Activated CD4-positive, alpha-beta T cell treated with anti-CD3 and anti-CD28 coated beads, Interleukin-2, amount 10 ng/mL, durations not matched to agents 24 days and 14 days (primary cell): Measurements from ENCODE around the gene FCAMR. TPM values are rescaled to one million over a fixed set of nuclear protein-coding genes. Genes with fewer than 3 reads are reported as not detected.

Source experiments
- DNase-seq: peaks from one replicate; pipeline ENCODE4 v3.0.0; 2022
- H3K27ac Mint-ChIP-seq: one replicate; pipeline ENCODE4 v1.8.0; 2022; ENCODE audit warnings: mild to moderate bottlenecking, mixed read lengths
- H3K27me3 Mint-ChIP-seq: one replicate; pipeline ENCODE4 v1.8.0; 2022; ENCODE audit warnings: mixed read lengths
- H3K36me3 Mint-ChIP-seq: one replicate; pipeline ENCODE4 v1.8.0; 2022; ENCODE audit warnings: low read depth, mild to moderate bottlenecking, mixed read lengths
- H3K4me1 Mint-ChIP-seq: one replicate; pipeline ENCODE4 v1.8.0; 2021; ENCODE audit warnings: mixed read lengths
- H3K4me3 Mint-ChIP-seq: one replicate; pipeline ENCODE4 v1.8.0; 2022; ENCODE audit warnings: mild to moderate bottlenecking, moderate library complexity, mixed read lengths
- H3K9me3 Mint-ChIP-seq: one replicate; pipeline ENCODE4 v1.8.0; 2021; ENCODE audit warnings: mixed read lengths
- intact Hi-C: fragments of 100-400 bp; cut with micrococcal nuclease; formaldehyde crosslinking; loops from one replicate; pipeline ENCODE4 v1.15.1; 2023
- total RNA-seq: library from RNA; stranded (reverse); gene quantifications from 2 replicates; pipeline ENCODE4 v1.2.3, GENCODE V29; 2022

The FCAMR gene
- total RNA-seq, 1 donor from 2014 or later: not detected

DNA sequence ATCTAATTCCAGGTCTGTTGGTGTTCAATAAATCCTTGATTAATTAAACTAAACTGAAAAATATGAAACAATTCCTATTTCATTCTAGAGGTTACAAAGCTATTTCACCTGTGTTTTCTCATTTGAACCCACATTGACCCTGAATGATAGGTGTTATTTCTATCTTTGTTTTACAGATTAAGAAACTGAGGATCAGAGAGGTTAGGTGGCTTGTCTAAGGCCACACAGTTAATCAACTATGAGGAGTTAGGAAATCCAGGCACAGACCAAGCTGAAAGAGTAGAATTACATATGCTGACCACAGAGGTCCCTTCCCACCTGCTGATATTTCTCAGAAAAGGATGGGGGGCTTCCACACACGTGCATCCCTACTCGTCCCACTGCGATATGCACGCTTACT, 24.5 kb downstream of the FCAMR start:
- DNase-seq: no peak
- H3K27ac Mint-ChIP-seq: no peak overlapping the region
- peaks cover 5% of the 10 kb centered on the region for H3K9me3 Mint-ChIP-seq
- no peak overlapping the region for H3K4me3 Mint-ChIP-seq
- no peaks in the 10 kb centered on the region for H3K4me1 Mint-ChIP-seq
- intact Hi-C loops: no loop called here
- peaks cover 32% of the 10 kb centered on the region for H3K27me3 Mint-ChIP-seq
- H3K36me3 Mint-ChIP-seq: no peaks in the 10 kb centered on the region

- no peak overlapping the region for H3K4me3 Mint-ChIP-seq
- no peak for DNase-seq
- intact Hi-C loops: no loop called here
- H3K27ac Mint-ChIP-seq: no peak overlapping the region
- no peaks in the 10 kb centered on the region for H3K9me3 Mint-ChIP-seq
- peaks cover 32% of the 10 kb centered on the region for H3K27me3 Mint-ChIP-seq
- no peaks in the 10 kb centered on the region for H3K36me3 Mint-ChIP-seq
- no peaks in the 10 kb centered on the region for H3K4me1 Mint-ChIP-seq
These were observed 25.6 kb downstream of the FCAMR start for GRCh38 chr1:206944703-206945102.

DNA sequence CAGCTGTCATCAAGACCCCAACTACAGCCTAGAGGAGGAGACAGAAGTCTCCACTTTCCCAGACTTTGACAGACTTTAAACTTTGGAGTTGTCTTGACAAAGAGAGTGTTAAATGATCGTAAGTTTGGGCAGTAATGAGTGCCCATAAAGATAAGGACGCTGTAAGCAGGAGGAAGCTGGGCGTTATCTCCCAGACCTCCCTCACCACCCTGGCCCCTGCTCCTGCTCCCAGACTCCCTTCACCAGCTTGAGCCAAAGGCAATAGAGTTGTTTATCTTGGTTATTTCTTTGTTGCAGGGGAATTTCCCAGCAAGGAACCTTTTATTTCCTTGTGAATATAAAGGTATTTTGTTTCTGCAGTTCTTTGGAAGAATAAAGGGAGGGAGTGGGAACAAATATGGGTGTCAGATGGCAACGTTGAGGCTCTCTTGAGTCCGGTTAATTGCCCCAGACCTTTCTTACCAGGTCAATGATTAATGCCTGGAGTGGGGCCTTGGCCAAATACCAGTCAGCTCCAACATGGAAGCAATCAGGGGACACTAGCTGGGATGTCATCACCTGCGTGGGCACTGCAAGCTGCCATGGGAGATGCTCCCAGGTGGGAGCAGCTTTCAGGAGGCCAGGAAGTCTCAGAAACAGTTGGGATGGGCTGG, 28.4 kb downstream of the FCAMR start:
- Mint-ChIP-seq H3K4me1 (no peaks in the 10 kb centered on the region), H3K27ac (no peak overlapping the region), H3K36me3 (no peaks in the 10 kb centered on the region), H3K4me3 (no peak overlapping the region), H3K27me3 (peaks cover 26% of the 10 kb centered on the region), H3K9me3 (no peaks in the 10 kb centered on the region)
- DNase-seq: no peak
- intact Hi-C loops: no loop called here

GRCh38 chr1:206940588-206940936, 29.7 kb downstream of the FCAMR start:
- DNase-seq: no peak
- Mint-ChIP-seq H3K4me3 (no peak overlapping the region), H3K27me3 (peaks cover 22% of the 10 kb centered on the region), H3K4me1 (no peaks in the 10 kb centered on the region), H3K9me3 (no peaks in the 10 kb centered on the region), H3K36me3 (no peaks in the 10 kb centered on the region), H3K27ac (no peak overlapping the region)
- intact Hi-C loops: no loop called here

GRCh38 chr1:206939841-206940587, 30.2 kb downstream of the FCAMR start:
- no peaks in the 10 kb centered on the region for H3K36me3 Mint-ChIP-seq
- DNase-seq: no peak
- no peak overlapping the region for H3K27ac Mint-ChIP-seq
- no peaks in the 10 kb centered on the region for H3K4me1 Mint-ChIP-seq
- H3K4me3 Mint-ChIP-seq: no peak overlapping the region
- no peaks in the 10 kb centered on the region for H3K9me3 Mint-ChIP-seq
- H3K27me3 Mint-ChIP-seq: peaks cover 17% of the 10 kb centered on the region
- intact Hi-C loops: no loop called here

GRCh38 chr1:206939131-206939530, 31.1 kb downstream of the FCAMR start:
- intact Hi-C loops: no loop called here
- Mint-ChIP-seq H3K4me3 (no peak overlapping the region), H3K27me3 (peaks cover 11% of the 10 kb centered on the region), H3K9me3 (no peaks in the 10 kb centered on the region), H3K4me1 (no peaks in the 10 kb centered on the region), H3K27ac (no peak overlapping the region), H3K36me3 (no peaks in the 10 kb centered on the region)
- DNase-seq: no peak

DNA sequence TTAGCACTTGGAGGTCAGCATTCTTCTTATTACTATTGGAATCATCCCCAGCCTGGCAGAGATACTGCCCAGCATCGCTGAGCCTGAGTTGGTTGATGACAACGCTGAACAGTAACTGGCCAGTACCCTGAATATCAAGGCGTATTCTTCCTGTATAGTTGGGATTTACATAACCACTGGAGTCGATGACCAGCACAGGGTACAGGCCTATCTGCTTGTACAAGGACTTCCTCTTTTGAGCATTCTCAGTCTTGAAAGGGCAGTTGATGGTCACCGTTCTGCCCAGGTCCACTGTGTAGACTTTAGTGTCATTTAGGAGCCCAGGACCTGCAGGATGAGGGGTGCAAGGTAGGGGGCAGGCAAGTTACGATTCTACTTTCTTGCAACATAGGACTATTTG, 32.8 kb downstream of the FCAMR start:
- no peak for DNase-seq
- Mint-ChIP-seq H3K36me3 (no peaks in the 10 kb centered on the region), H3K4me3 (no peak overlapping the region), H3K27ac (no peak overlapping the region), H3K9me3 (no peaks in the 10 kb centered on the region), H3K4me1 (no peaks in the 10 kb centered on the region), H3K27me3 (peaks cover 3% of the 10 kb centered on the region)
- intact Hi-C loops: no loop called here

DNA sequence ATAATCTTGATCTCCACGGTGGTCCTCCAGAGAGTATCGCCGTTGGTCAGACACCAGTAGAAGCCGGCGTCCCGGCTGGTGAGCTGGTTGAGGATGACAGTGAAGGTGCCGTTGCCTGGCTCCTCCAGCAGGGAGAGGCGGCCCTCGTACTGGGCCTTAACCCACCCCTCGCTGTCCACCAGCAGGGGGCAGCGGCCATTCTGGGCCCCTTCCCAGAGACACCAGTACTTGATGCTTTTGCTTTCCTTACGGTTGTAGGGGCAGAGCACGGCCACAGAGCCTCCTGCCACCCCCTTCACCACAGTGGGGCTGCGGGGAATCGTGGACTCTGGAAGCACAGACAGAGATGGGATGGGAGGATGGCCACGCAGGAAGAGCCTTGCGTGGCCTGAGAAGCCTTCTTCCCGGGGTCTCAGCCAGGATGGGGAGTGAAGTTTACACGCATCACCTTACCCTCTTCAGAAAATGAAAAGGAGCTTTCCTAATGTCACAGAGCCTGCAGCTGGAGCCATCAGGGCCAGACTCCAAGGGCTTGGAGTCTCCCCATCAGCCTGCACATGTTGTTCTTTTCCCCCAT, 34.7 kb downstream of the FCAMR start:
- intact Hi-C loops: loop anchor here (1.0 kb wide), 1 partner anchor 47 kb away; no protein-coding TSS in a partner anchor
- Mint-ChIP-seq H3K4me3 (no peak overlapping the region), H3K27me3 (peaks cover 1% of the 10 kb centered on the region), H3K9me3 (no peaks in the 10 kb centered on the region), H3K36me3 (no peaks in the 10 kb centered on the region), H3K4me1 (peaks cover 2% of the 10 kb centered on the region), H3K27ac (no peak overlapping the region)
- DNase-seq: peak; percentile 85

- H3K4me1 Mint-ChIP-seq: peaks cover 9% of the 10 kb centered on the region
- H3K27me3 Mint-ChIP-seq: peaks cover 1% of the 10 kb centered on the region
- no peaks in the 10 kb centered on the region for H3K36me3 Mint-ChIP-seq
- H3K27ac Mint-ChIP-seq: no peak overlapping the region
- peak; percentile 90 for DNase-seq
- no peaks in the 10 kb centered on the region for H3K9me3 Mint-ChIP-seq
- intact Hi-C loops: no loop called here
- no peak overlapping the region for H3K4me3 Mint-ChIP-seq
These were observed 36.8 kb downstream of the FCAMR start for GRCh38 chr1:206933333-206933945.

DNA sequence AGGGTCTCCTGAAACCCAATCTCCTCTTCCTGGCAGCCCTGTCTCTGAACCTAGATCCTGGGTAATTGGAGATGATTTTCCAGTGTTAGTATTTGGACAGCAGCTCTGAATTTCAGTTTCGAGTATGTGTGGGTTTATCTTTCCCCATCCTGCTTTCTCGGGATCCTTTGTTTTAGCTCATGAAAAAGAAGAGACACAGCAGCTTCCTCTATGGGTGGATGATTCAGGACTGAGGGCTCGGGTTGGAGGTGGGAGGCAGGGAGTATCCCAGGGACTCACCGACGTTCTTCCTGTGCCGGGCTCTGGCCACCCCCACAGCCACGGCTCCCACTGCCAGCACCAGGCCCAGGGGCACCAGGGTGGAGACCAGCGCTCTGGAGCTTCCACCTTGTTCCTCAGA, 38.1 kb downstream of the FCAMR start:
- Mint-ChIP-seq H3K27me3 (peaks cover 1% of the 10 kb centered on the region), H3K4me1 (peaks cover 9% of the 10 kb centered on the region), H3K36me3 (no peaks in the 10 kb centered on the region), H3K27ac (no peak overlapping the region), H3K4me3 (no peak overlapping the region), H3K9me3 (no peaks in the 10 kb centered on the region)
- no peak for DNase-seq
- intact Hi-C loops: no loop called here

DNA sequence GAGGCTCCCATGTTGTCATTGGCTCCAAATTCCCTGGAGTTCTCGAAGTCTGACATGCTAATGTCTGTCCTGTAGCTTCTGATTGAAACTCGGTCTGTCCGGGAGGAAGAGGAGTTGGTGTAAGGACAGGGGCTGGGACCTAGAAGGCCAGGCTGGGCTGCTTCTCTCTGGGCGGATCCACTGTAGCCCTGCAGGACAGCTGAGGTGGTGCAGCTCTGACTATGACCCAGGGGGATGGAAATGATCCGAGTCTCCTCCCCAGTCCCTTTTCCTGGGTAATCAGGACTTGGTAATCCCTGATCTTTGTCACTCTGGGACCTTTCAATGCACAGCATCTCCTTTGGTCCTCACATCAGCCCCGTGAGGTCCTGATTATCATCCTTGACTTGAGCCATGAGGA, 38.6 kb downstream of the FCAMR start:
- no peak for DNase-seq
- Mint-ChIP-seq H3K27ac (no peak overlapping the region), H3K9me3 (no peaks in the 10 kb centered on the region), H3K4me3 (no peak overlapping the region), H3K4me1 (peaks cover 9% of the 10 kb centered on the region), H3K36me3 (no peaks in the 10 kb centered on the region), H3K27me3 (peaks cover 1% of the 10 kb centered on the region)
- intact Hi-C loops: no loop called here

DNA sequence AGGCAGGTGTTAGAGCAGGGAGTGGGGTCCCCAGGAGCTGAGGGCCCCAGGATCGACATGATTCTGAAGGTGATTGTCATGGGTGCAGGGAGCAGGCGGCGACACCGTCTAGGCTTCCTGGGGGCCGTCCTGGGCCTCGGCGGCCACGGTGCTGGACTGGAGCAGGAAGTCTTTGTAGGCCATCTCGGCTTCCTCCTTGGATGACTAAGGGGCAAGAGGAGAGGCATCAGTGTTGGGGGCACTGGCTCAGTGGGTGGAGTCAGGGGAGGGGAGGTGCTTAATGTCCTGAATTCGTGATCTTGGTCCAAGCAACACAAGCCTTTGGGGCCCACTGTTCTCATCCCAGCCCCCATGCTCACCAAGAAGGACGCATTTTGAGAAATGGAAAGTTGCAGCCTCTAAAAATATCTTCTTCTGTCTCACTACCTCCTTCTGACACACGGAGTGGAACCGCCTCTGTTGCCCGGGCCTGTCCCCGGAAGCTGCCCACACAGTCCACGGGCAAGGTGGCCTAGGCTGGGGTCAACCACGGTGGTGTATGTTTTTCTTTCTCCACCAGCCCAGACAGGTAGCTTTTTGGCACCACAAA, 40.0 kb downstream of the FCAMR start:
- no peaks in the 10 kb centered on the region for H3K36me3 Mint-ChIP-seq
- no peaks in the 10 kb centered on the region for H3K27me3 Mint-ChIP-seq
- H3K9me3 Mint-ChIP-seq: no peaks in the 10 kb centered on the region
- no peak for DNase-seq
- H3K27ac Mint-ChIP-seq: peak overlapping the region; percentile 56
- intact Hi-C loops: no loop called here
- H3K4me1 Mint-ChIP-seq: peaks cover 9% of the 10 kb centered on the region
- H3K4me3 Mint-ChIP-seq: no peak overlapping the region

- no peak overlapping the region for H3K4me3 Mint-ChIP-seq
- H3K9me3 Mint-ChIP-seq: no peaks in the 10 kb centered on the region
- no peaks in the 10 kb centered on the region for H3K36me3 Mint-ChIP-seq
- DNase-seq: no peak
- peaks cover 9% of the 10 kb centered on the region for H3K4me1 Mint-ChIP-seq
- no peak overlapping the region for H3K27ac Mint-ChIP-seq
- no peaks in the 10 kb centered on the region for H3K27me3 Mint-ChIP-seq
- intact Hi-C loops: loop anchor here (10.0 kb wide), 1 partner anchor 475 kb away; no protein-coding TSS in a partner anchor
These were observed 40.7 kb downstream of the FCAMR start for GRCh38 chr1:206929524-206929923.

GRCh38 chr1:206926286-206926685, 44.0 kb downstream of the FCAMR start:
- Mint-ChIP-seq H3K27ac (no peak overlapping the region), H3K4me1 (peaks cover 21% of the 10 kb centered on the region), H3K27me3 (no peaks in the 10 kb centered on the region), H3K36me3 (no peaks in the 10 kb centered on the region), H3K4me3 (no peak overlapping the region), H3K9me3 (no peaks in the 10 kb centered on the region)
- intact Hi-C loops: loop anchor here (10.0 kb wide), 1 partner anchor 479 kb away; no protein-coding TSS in a partner anchor
- no peak for DNase-seq
